ENCODE data around the gene TMC8.
A peak's percentile ranks its signal among the peaks of the same experiment; 100 is the strongest.

TMC8 gene

DNA sequence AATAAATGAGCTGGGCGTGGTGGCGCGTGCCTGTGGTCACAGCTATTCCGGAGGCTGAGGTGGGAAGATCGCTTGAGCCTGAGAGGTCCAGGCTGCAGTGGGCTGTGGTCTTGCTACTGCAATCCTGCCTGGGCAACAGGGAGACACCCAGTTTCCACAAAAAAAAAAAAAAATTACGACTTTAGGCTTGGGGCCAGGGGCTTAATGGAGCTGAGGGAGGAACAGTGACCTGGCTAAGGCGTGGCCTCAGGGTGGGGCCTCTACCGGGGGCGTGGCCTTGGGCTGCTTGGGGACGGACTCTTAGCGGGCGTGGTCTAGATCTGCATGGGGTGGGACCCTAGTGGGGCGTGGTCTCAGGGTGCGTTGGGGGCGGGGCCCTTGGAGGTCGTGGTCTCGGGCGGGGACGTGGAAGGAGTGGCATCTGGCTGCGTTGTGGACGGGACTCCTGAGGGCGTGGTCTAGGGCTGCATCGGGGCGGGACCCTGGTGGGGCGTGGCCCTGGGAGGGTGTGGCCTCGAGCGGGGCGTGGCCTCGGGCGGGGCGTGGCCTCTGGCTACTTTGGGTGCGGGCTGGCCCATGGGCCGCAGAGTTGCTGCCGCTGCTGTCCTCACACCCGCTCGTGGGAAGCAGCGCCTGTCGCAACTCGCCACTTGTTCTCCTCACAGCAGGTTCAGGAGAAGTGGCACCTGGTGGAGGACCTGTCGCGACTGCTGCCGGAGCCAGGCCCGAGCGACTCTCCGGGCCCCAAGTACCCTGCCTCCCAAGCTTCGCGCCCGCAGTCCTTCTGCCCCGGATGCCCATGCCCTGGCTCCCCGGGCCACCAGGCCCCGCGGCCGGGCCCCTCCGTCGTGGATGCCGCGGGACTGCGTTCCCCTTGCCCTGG, 9.8 kb downstream of the TMC8 start:
- H2BK120ac ChIP-seq (ENCODE audit: low read depth, low read length) = no peak overlapping the region

DNA sequence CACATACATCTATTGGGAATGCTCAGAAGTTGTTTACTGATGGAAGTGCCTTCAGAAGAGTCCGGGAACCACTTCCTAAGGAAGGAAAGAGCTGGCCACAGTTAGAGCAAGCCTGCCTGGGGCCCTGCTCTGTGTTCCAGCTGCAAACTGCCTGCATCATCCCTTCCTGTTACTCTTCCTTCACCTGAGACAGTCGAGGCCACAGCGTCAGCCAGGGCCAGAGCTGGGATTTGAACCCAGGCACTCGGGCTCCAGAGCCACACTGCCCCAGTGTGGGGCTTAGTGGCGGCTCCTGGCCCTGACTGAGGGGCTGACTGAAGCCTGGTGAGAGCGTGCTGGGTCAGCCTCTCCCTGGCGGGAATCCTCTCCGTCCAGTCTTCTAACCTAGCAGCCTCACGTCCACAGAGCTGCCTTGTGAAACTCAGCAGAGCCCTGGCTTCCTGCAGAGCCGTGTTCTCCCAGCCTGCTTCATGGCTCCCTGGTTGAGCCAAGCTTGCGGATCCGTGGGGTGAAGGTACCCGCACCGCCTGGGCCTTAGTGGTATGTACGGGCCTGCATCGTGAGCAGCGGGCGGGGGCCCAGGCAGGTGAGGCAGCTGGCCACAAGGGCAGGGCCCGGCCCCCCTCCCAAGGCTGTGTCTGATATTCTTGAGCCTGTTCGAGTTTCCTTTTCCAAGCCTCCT, 11.0 kb downstream of the TMC8 start:
- no peak overlapping the region for H3K4ac ChIP-seq (ENCODE audit: low read depth in 1 of 2, low read length in 2 of 2)
- H3K14ac ChIP-seq (ENCODE audit: low read length in 2 of 2) = peak overlapping the region in 1 of 2 experiments; percentile 53
- no peaks in the 10 kb centered on the region for H3K36me3 ChIP-seq (ENCODE audit: control insufficient read depth in 1 of 2, insufficient read depth in 2 of 2, low read depth in 1 of 2, low read length in 2 of 2)
- H2BK12ac ChIP-seq (ENCODE audit: low read length in 2 of 2) = peak overlapping the region in 1 of 2 experiments; percentile 45
- H3K4me3 ChIP-seq (ENCODE audit: insufficient read depth in 1 of 2, low read depth in 1 of 2, low read length in 2 of 2) = no peak overlapping the region
- H3K18ac ChIP-seq (ENCODE audit: low read depth in 1 of 2, low read length in 2 of 2) = peak overlapping the region in 1 of 2 experiments; percentile 48
- peaks cover 42% of the 10 kb centered on the region for H3K4me1 ChIP-seq (ENCODE audit: control insufficient read depth, insufficient read depth, low read depth, low read length)
- no peak overlapping the region for H4K91ac ChIP-seq (ENCODE audit: low read length)
- WGBS = 89% methylated on average over 20 of the region's 20 CpGs
- H2BK5ac ChIP-seq (ENCODE audit: low read depth, low read length, poor library complexity, severe bottlenecking) = no peak overlapping the region
- H2BK15ac ChIP-seq (ENCODE audit: low read depth, poor library complexity, severe bottlenecking) = no peak overlapping the region
- H3K79me1 ChIP-seq (replicated peaks; ENCODE audit: low read length, poor library complexity, severe bottlenecking) = no peaks in the 10 kb centered on the region
- H3K23ac ChIP-seq (ENCODE audit: low read length in 2 of 2) = no peak overlapping the region
- H2BK120ac ChIP-seq (ENCODE audit: low read depth, low read length) = no peak overlapping the region
- H3K9me3 ChIP-seq (ENCODE audit: control insufficient read depth, low read length) = no peaks in the 10 kb centered on the region
- no peak overlapping the region for H3K9ac ChIP-seq (ENCODE audit: low read length)
- H3K4me2 ChIP-seq (ENCODE audit: low read length, poor library complexity, severe bottlenecking) = no peak overlapping the region
- H2AFZ ChIP-seq (ENCODE audit: low read depth, low read length) = no peak overlapping the region
- DNase-seq = no peak
- peaks cover 0 to 18% of the 10 kb centered on the region in 2 experiments for H3K27me3 ChIP-seq (ENCODE audit: control insufficient read depth in 1 of 2, insufficient read depth in 1 of 2, low read length in 2 of 2)
- no peak overlapping the region for H4K8ac ChIP-seq (ENCODE audit: low read length)
- H3K27ac ChIP-seq (ENCODE audit: low read length, poor library complexity, severe bottlenecking) = no peak overlapping the region
- H2AK5ac ChIP-seq (ENCODE audit: low read length, severe bottlenecking) = no peak overlapping the region

More for the DNA sequence above, 9.8 kb downstream of the TMC8 start:
- peak overlapping the region in 1 of 2 experiments; percentile 9 for H3K4me3 ChIP-seq (ENCODE audit: insufficient read depth in 1 of 2, low read depth in 1 of 2, low read length in 2 of 2)
- no peak overlapping the region for H3K9ac ChIP-seq (ENCODE audit: low read length)
- WGBS = 47% methylated on average over 58 of the region's 58 CpGs
- peaks cover 0 to 23% of the 10 kb centered on the region in 2 experiments for H3K27me3 ChIP-seq (ENCODE audit: control insufficient read depth in 1 of 2, insufficient read depth in 1 of 2, low read length in 2 of 2)
- H2AFZ ChIP-seq (ENCODE audit: low read depth, low read length) = no peak overlapping the region
- no peak overlapping the region for H2AK5ac ChIP-seq (ENCODE audit: low read length, severe bottlenecking)
- H2BK12ac ChIP-seq (ENCODE audit: low read length in 2 of 2) = no peak overlapping the region
- H3K36me3 ChIP-seq (ENCODE audit: control insufficient read depth in 1 of 2, insufficient read depth in 2 of 2, low read depth in 1 of 2, low read length in 2 of 2) = no peaks in the 10 kb centered on the region
- no peak overlapping the region for H3K4ac ChIP-seq (ENCODE audit: low read depth in 1 of 2, low read length in 2 of 2)
- peak overlapping the region; percentile 13 to 14 for H3K18ac ChIP-seq (ENCODE audit: low read depth in 1 of 2, low read length in 2 of 2)
- H3K23ac ChIP-seq (ENCODE audit: low read length in 2 of 2) = no peak overlapping the region
- no peaks in the 10 kb centered on the region for H3K79me1 ChIP-seq (replicated peaks; ENCODE audit: low read length, poor library complexity, severe bottlenecking)
- H4K8ac ChIP-seq (ENCODE audit: low read length) = peak overlapping the region; percentile 45
- no peak overlapping the region for H3K4me2 ChIP-seq (ENCODE audit: low read length, poor library complexity, severe bottlenecking)
- no peak overlapping the region for H2BK5ac ChIP-seq (ENCODE audit: low read depth, low read length, poor library complexity, severe bottlenecking)
- DNase-seq = peak; percentile 62
- H2BK15ac ChIP-seq (ENCODE audit: low read depth, poor library complexity, severe bottlenecking) = no peak overlapping the region
- H3K9me3 ChIP-seq (ENCODE audit: control insufficient read depth, low read length) = no peaks in the 10 kb centered on the region
- no peak overlapping the region for H3K27ac ChIP-seq (ENCODE audit: low read length, poor library complexity, severe bottlenecking)
- peak overlapping the region; percentile 52 for H4K91ac ChIP-seq (ENCODE audit: low read length)
- H3K4me1 ChIP-seq (ENCODE audit: control insufficient read depth, insufficient read depth, low read depth, low read length) = peaks cover 40% of the 10 kb centered on the region
- H3K14ac ChIP-seq (ENCODE audit: low read length in 2 of 2) = no peak overlapping the region

DNA sequence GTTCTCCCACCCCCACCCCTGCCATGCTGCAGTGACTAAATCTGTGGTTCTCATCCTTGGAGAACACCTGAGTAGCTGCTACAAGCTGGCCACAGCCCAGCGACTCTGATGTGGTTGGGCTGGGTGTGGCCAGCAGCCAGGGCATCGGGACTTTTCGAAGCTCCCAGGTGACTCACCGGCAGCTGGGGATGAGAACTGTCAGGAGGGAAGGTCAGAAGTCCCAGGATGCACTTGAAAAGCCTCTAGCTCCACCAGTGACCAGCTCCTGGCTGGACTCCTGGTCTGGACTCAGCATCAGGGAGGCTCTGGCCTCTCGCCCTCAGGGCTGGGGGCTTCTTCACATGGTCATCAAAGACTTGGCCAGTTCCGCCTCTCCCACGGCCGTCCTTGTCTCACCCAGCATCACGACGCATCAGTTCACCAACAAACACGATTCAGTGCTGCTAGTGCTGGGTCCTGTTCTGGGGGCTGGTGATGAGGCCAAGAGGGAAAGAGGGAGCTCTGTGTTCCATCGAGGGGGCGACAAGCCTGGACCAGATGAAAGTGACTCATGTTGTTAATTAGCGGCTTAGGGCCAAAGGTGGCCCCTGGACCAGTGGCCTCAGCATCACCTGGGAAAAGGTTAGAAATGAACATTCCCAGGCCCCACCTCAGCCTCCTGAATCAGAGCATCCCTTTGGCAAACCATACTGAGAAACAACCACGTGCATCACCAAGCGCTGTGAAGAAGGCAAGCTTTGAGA, 11.7 kb downstream of the TMC8 start:
- WGBS = 76% methylated on average over 16 of the region's 16 CpGs

More for the DNA sequence above, 11.7 kb downstream of the TMC8 start:
- Histone ChIP-seq H3K9ac (ENCODE audit: low read length) (no peak overlapping the region), H4K8ac (ENCODE audit: low read length) (no peak overlapping the region), H4K91ac (ENCODE audit: low read length) (no peak overlapping the region), H3K18ac (ENCODE audit: low read depth in 1 of 2, low read length in 2 of 2) (peak overlapping the region in 1 of 2 experiments; percentile 49), H3K23ac (ENCODE audit: low read length in 2 of 2) (no peak overlapping the region), H2BK5ac (ENCODE audit: low read depth, low read length, poor library complexity, severe bottlenecking) (no peak overlapping the region), H2BK15ac (ENCODE audit: low read depth, poor library complexity, severe bottlenecking) (peak overlapping the region; percentile 31), H2AFZ (ENCODE audit: low read depth, low read length) (no peak overlapping the region), H2AK5ac (ENCODE audit: low read length, severe bottlenecking) (no peak overlapping the region), H3K4me1 (ENCODE audit: control insufficient read depth, insufficient read depth, low read depth, low read length) (peaks cover 42% of the 10 kb centered on the region), H3K4me3 (ENCODE audit: insufficient read depth in 1 of 2, low read depth in 1 of 2, low read length in 2 of 2) (no peak overlapping the region), H3K4ac (ENCODE audit: low read depth in 1 of 2, low read length in 2 of 2) (no peak overlapping the region), H3K27me3 (ENCODE audit: control insufficient read depth in 1 of 2, insufficient read depth in 1 of 2, low read length in 2 of 2) (peaks cover 0 to 22% of the 10 kb centered on the region in 2 experiments), H3K36me3 (ENCODE audit: control insufficient read depth in 1 of 2, insufficient read depth in 2 of 2, low read depth in 1 of 2, low read length in 2 of 2) (no peaks in the 10 kb centered on the region), H2BK12ac (ENCODE audit: low read length in 2 of 2) (peak overlapping the region in 1 of 2 experiments; percentile 40), H3K9me3 (ENCODE audit: control insufficient read depth, low read length) (no peaks in the 10 kb centered on the region), H3K79me1 (replicated peaks; ENCODE audit: low read length, poor library complexity, severe bottlenecking) (no peaks in the 10 kb centered on the region), H3K4me2 (ENCODE audit: low read length, poor library complexity, severe bottlenecking) (no peak overlapping the region), H2BK120ac (ENCODE audit: low read depth, low read length) (no peak overlapping the region), H3K14ac (ENCODE audit: low read length in 2 of 2) (no peak overlapping the region), H3K27ac (ENCODE audit: low read length, poor library complexity, severe bottlenecking) (no peak overlapping the region)
- peak; percentile 60 for DNase-seq

Measured in mesenchymal stem cell (in vitro differentiated cells and primary cell).